Gastrocnemius medialis (tissue), 4 donors: ENCODE results near the gene PIGV.

ENCODE experiments used
- CTCF ChIP-seq, 5 experiments: fragments of 450-650 bp in 3 of 5; fragments of 200-600 bp in 2 of 5; sonication (generic) in 2 of 5; IDR thresholded peaks in 4 of 5; conservative IDR thresholded peaks in 1 of 5; 1 replicate in 4 of 5; 2 replicates in 1 of 5; pipeline ENCODE4 v1.5.1; 2016 to 2019; ENCODE audit warnings: antibody characterized with exemption in 5 of 5, mild to moderate bottlenecking in 3 of 5, moderate library complexity in 3 of 5
- POLR2A ChIP-seq, 2 donors: fragments of 450-650 bp; IDR thresholded peaks; one replicate each; pipeline ENCODE4 v1.6.1; 2017; ENCODE audit warnings: antibody characterized with exemption in 2 of 2, mild to moderate bottlenecking in 2 of 2, moderate library complexity in 2 of 2

GRCh38 chr1:26797627-26798026 lies 9.9 kb downstream of the PIGV start:
- TF ChIP-seq CTCF (IDR thresholded peaks at IDR 0.05 in 4 of 5, conservative IDR thresholded peaks at IDR 0.05 in 1 of 5) = no peak
- peak in 1 of 2 donors; percentile 5 for TF ChIP-seq POLR2A (IDR thresholded peaks at IDR 0.05)
